ENCODE measurements around the gene KRTAP10-1. TPM values are rescaled to one million over a fixed set of nuclear protein-coding genes. Genes with fewer than 3 reads are reported as not detected.

The KRTAP10-1 gene
- total and polyA plus RNA-seq, 9 of the 15 experiments (the other 6 are each of a cell fraction or from before 2014, with no cell fraction given) = not detected

- no peaks in the 10 kb centered on the region for H3K79me2 ChIP-seq (ENCODE audit: control insufficient read depth, insufficient read depth, low read length)
- no peaks in the 10 kb centered on the region for H4K20me1 ChIP-seq (replicated peaks; ENCODE audit: control insufficient read depth, insufficient read depth, low read length)
- H3K27me3 ChIP-seq (ENCODE audit: control insufficient read depth in 2 of 2, insufficient read depth in 2 of 2, low read length in 2 of 2) = peaks cover 5 to 34% of the 10 kb centered on the region in 2 experiments; a peak in 4 of 5 replicates
- H3K9me3 ChIP-seq (replicated peaks; ENCODE audit: control insufficient read depth, insufficient read depth, low read depth, low read length) = no peaks in the 10 kb centered on the region; the same call in 1 of the 2 replicates
- BruUV-seq (replicated peaks) = no TSS peak
- WGBS (ENCODE audit: insufficient coverage, low coverage, missing lambda C conversion rate) = under 1% methylated on average over 33 of the region's 33 CpGs
- ATAC-seq = no peak
- TF ChIP-seq ZNF644 (tag; IDR thresholded peaks at IDR 0.05; ENCODE audit: low read depth) (no peak), NFIC (IDR thresholded peaks at IDR 0.05) (no peak), CCAR2 (IDR thresholded peaks at IDR 0.05; ENCODE audit: low read depth, low read length) (no peak), GTF2B (IDR thresholded peaks at IDR 0.05; ENCODE audit: extremely low read depth, insufficient read length) (no peak), GMEB1 (CRISPR knock-in tag; IDR thresholded peaks at IDR 0.05) (no peak), ZBTB9 (CRISPR knock-in tag; IDR thresholded peaks at IDR 0.05) (no peak), BCL6 (CRISPR knock-in tag; IDR thresholded peaks at IDR 0.05) (no peak), ETV5 (CRISPR knock-in tag; IDR thresholded peaks at IDR 0.05; ENCODE audit: low read depth) (no peak), MLLT1 (IDR thresholded peaks at IDR 0.05) (no peak), KDM5B (IDR thresholded peaks at IDR 0.05; ENCODE audit: insufficient replicate concordance, low read depth, low read length) (no peak), DIDO1 (tag; IDR thresholded peaks at IDR 0.05; ENCODE audit: low read depth) (no peak), ZC3H8 (IDR thresholded peaks at IDR 0.05) (no peak), CXXC5 (CRISPR knock-in tag; IDR thresholded peaks at IDR 0.05) (no peak), CEBPG (CRISPR knock-in tag; IDR thresholded peaks at IDR 0.05) (no peak), CEBPG (tag; conservative IDR thresholded peaks at IDR 0.05 in 1 of 2, IDR thresholded peaks at IDR 0.05 in 1 of 2) (no peak), CBFA2T3 (IDR thresholded peaks at IDR 0.05) (no peak), ZKSCAN3 (CRISPR knock-in tag; IDR thresholded peaks at IDR 0.05) (no peak), EP400 (IDR thresholded peaks at IDR 0.05) (no peak)
- in situ Hi-C loops (cut with MboI) (no loop called here), intact Hi-C loops (cut with micrococcal nuclease) (no loop called here)
- DNase-seq (ENCODE audit: extremely low read depth in 1 of 4, low spot score in 3 of 4) = no peak
- ChIA-PET CTCF (ENCODE audit: low intra/inter-chr PET ratio) (no interaction called here), POLR2A (interaction anchor here (0.6 to 0.7 kb wide), 2 partner anchors 22 to 264 kb away, joined by 4 read pairs; no protein-coding TSS in a partner anchor)
- peaks cover 0 to 12% of the 10 kb centered on the region in 2 experiments; a peak in 2 of 5 replicates for H3K4me1 ChIP-seq (replicated peaks in 1 of 2; ENCODE audit: control insufficient read depth in 2 of 2, insufficient read depth in 2 of 2, low read length in 2 of 2)
- H3K9ac ChIP-seq (ENCODE audit: insufficient read depth in 1 of 2, low read depth in 2 of 2, low read length in 2 of 2) = no peak overlapping the region
- no peak overlapping the region for H2AFZ ChIP-seq (ENCODE audit: low read depth, low read length)
- H3K27ac ChIP-seq (ENCODE audit: extremely low read depth, low read depth, low read length) = no peak overlapping the region
- H3K36me3 ChIP-seq (ENCODE audit: control insufficient read depth, insufficient read depth, low read length) = no peaks in the 10 kb centered on the region
- no peak overlapping the region for H3K4me3 ChIP-seq
- H3K4me2 ChIP-seq (ENCODE audit: insufficient read depth, low read length) = no peak overlapping the region
- H3K9me1 ChIP-seq (ENCODE audit: control insufficient read depth, insufficient read depth, low read length) = no peaks in the 10 kb centered on the region
- FAIRE-seq = no peak
These were observed 1.8 kb downstream of the KRTAP10-1 start for GRCh38 chr21:44537930-44538911.

Measured in K562 (cell line).